ENCODE results near the gene PPP1R14D.

The PPP1R14D gene

DNA sequence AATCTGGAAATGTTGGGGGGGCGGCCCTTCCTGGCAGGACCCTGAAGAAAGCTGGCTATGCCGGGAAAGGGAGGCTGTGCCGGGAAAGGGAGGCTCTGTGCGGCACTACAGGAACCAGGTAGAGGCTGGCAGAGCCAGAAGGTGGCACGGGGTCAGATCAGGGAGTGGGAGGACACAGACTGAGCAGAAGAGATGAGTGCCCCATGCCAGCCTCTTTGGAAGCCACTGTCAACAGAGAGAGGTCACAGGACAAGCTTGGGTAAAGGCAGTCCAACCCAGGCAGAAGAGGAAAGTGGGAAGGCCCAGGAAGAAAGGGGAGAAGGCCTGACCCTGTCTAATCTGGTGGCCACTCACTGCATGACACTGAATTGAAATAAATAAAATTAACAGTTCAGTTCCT lies 57.3 kb downstream of the PPP1R14D start:
- TF ChIP-seq ZNF473 (tag by site-specific recombination; IDR thresholded peaks at IDR 0.05) = no peak
- no peak for TF ChIP-seq KLF7 (tag by site-specific recombination; IDR thresholded peaks at IDR 0.05; ENCODE audit: borderline replicate concordance)
- TF ChIP-seq, protein P1, sequence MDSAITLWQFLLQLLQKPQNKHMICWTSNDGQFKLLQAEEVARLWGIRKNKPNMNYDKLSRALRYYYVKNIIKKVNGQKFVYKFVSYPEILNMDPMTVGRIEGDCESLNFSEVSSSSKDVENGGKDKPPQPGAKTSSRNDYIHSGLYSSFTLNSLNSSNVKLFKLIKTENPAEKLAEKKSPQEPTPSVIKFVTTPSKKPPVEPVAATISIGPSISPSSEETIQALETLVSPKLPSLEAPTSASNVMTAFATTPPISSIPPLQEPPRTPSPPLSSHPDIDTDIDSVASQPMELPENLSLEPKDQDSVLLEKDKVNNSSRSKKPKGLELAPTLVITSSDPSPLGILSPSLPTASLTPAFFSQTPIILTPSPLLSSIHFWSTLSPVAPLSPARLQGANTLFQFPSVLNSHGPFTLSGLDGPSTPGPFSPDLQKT (IDR thresholded peaks at IDR 0.05; ENCODE audit: borderline replicate concordance, low read depth, low read length) = no peak
- TF ChIP-seq ZNF121 (tag by site-specific recombination; IDR thresholded peaks at IDR 0.05) = no peak
- TF ChIP-seq ZNF10 (tag by site-specific recombination; IDR thresholded peaks at IDR 0.05) = no peak
- no peak for TF ChIP-seq BCL6B (tag by site-specific recombination; IDR thresholded peaks at IDR 0.05)
- TF ChIP-seq ZNF221 (tag by site-specific recombination; IDR thresholded peaks at IDR 0.05; ENCODE audit: borderline replicate concordance) = no peak
- no peak for TF ChIP-seq RBAK (tag by site-specific recombination; IDR thresholded peaks at IDR 0.05)
- TF ChIP-seq, protein P2, sequence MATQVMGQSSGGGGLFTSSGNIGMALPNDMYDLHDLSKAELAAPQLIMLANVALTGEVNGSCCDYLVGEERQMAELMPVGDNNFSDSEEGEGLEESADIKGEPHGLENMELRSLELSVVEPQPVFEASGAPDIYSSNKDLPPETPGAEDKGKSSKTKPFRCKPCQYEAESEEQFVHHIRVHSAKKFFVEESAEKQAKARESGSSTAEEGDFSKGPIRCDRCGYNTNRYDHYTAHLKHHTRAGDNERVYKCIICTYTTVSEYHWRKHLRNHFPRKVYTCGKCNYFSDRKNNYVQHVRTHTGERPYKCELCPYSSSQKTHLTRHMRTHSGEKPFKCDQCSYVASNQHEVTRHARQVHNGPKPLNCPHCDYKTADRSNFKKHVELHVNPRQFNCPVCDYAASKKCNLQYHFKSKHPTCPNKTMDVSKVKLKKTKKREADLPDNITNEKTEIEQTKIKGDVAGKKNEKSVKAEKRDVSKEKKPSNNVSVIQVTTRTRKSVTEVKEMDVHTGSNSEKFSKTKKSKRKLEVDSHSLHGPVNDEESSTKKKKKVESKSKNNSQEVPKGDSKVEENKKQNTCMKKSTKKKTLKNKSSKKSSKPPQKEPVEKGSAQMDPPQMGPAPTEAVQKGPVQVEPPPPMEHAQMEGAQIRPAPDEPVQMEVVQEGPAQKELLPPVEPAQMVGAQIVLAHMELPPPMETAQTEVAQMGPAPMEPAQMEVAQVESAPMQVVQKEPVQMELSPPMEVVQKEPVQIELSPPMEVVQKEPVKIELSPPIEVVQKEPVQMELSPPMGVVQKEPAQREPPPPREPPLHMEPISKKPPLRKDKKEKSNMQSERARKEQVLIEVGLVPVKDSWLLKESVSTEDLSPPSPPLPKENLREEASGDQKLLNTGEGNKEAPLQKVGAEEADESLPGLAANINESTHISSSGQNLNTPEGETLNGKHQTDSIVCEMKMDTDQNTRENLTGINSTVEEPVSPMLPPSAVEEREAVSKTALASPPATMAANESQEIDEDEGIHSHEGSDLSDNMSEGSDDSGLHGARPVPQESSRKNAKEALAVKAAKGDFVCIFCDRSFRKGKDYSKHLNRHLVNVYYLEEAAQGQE (tag by site-specific recombination; IDR thresholded peaks at IDR 0.05) = no peak
- no peak for TF ChIP-seq ZNF366 (tag by site-specific recombination; conservative IDR thresholded peaks at IDR 0.05)
- TF ChIP-seq ZNF354C (tag by site-specific recombination; IDR thresholded peaks at IDR 0.05; ENCODE audit: borderline replicate concordance, low read depth) = no peak
- no peak for TF ChIP-seq ZBTB20 (tag by site-specific recombination; IDR thresholded peaks at IDR 0.05)
- H3K9me3 ChIP-seq (ENCODE audit: control insufficient read depth, insufficient read depth, low read depth, low read length) = no peaks in the 10 kb centered on the region
- ChIA-PET POLR2A (no interaction called here), CTCF (interaction anchor here (1.2 to 3.1 kb wide), 3 partner anchors 11 to 87 kb away, joined by 3 to 10 read pairs (median 5); no protein-coding TSS in a partner anchor)
- peaks cover 19% of the 10 kb centered on the region for H3K4me1 ChIP-seq (ENCODE audit: control insufficient read depth, insufficient read depth, low read length)
- H3K4me3 ChIP-seq (ENCODE audit: low read depth, low read length) = no peak overlapping the region
- H3K36me3 ChIP-seq (ENCODE audit: control insufficient read depth in 2 of 2, insufficient read depth in 1 of 2, low read length in 2 of 2) = peaks cover 0 to 44% of the 10 kb centered on the region in 2 experiments; a peak in 2 of 3 replicates
- no peak overlapping the region for H3K27ac ChIP-seq (ENCODE audit: extremely low read depth, low read depth, low read length)

GRCh38 chr15:40770147-40770721 lies 58.3 kb downstream of the PPP1R14D start:
- no peaks in the 10 kb centered on the region for H3K9me3 ChIP-seq (ENCODE audit: control insufficient read depth, insufficient read depth, low read depth, low read length)
- TF ChIP-seq GLIS1 (tag by site-specific recombination; IDR thresholded peaks at IDR 0.05) (peak; percentile 70), ZFP3 (tag by site-specific recombination; IDR thresholded peaks at IDR 0.05; ENCODE audit: low read depth) (no peak), IKZF3 (tag by site-specific recombination; IDR thresholded peaks at IDR 0.05) (0 out of 2 replicates have a peak, but pooled peaks have one; percentile 33), ZNF600 (tag by site-specific recombination; IDR thresholded peaks at IDR 0.05) (peak; percentile 58; the same call in 1 of the 2 replicates), ZIC2 (tag by site-specific recombination; IDR thresholded peaks at IDR 0.05) (peak; percentile 90)
- H3K4me3 ChIP-seq (ENCODE audit: low read depth, low read length) = no peak overlapping the region
- peak overlapping the region; percentile 58 for H3K27ac ChIP-seq (ENCODE audit: extremely low read depth, low read depth, low read length)
- ChIA-PET POLR2A (interaction anchor here (0.8 kb wide), 1 partner anchor 37 kb away, joined by 3 read pairs; the partner anchor contains the start of genes DNAJC17 and ZFYVE19), CTCF (interaction anchor here (0.8 to 3.1 kb wide), 3 partner anchors 12 to 23 kb away, joined by 3 to 10 read pairs (median 5); no protein-coding TSS in a partner anchor)
- H3K4me1 ChIP-seq (ENCODE audit: control insufficient read depth, insufficient read depth, low read length) = peaks cover 25% of the 10 kb centered on the region
- H3K36me3 ChIP-seq (ENCODE audit: control insufficient read depth in 2 of 2, insufficient read depth in 1 of 2, low read length in 2 of 2) = peaks cover 0 to 34% of the 10 kb centered on the region in 2 experiments; a peak in 1 of 3 replicates

Measured in HEK293 (cell line).